Esophagus squamous epithelium (tissue), 4 donors: ENCODE measurements around the gene VMP1.

Experiments used
- CTCF ChIP-seq, 6 experiments: fragments of 450-650 bp in 4 of 6; fragments of 200-600 bp in 2 of 6; sonication (generic) in 2 of 6; IDR thresholded peaks; one replicate each; pipeline ENCODE4 v1.5.1; 2016 to 2019; ENCODE audit warnings: antibody characterized with exemption in 6 of 6, mild to moderate bottlenecking in 4 of 6, moderate library complexity in 4 of 6
- POLR2A ChIP-seq, 4 donors: fragments of 450-650 bp; IDR thresholded peaks; one replicate each; pipeline ENCODE4 v1.6.1; 2017; ENCODE audit warnings: antibody characterized with exemption in 4 of 4, mild to moderate bottlenecking in 4 of 4, moderate library complexity in 3 of 4

GRCh38 chr17:59752446-59752845 is 45.0 kb downstream of the VMP1 start:
- no peak for TF ChIP-seq CTCF (IDR thresholded peaks at IDR 0.05)
- no peak for TF ChIP-seq POLR2A (IDR thresholded peaks at IDR 0.05)
